PC-3 (cell line): ENCODE measurements around the gene GRK1. TPM values are rescaled to one million over a fixed set of nuclear protein-coding genes. Genes with fewer than 3 reads are reported as not detected.

ENCODE experiments used
- ATAC-seq: fragments of 200-7000 bp; cut with Tn5 transposase; 2 replicates; pipeline ENCODE4 v1.9.1; 2020; ENCODE audit warnings: mild to moderate bottlenecking, moderate library complexity
- BruUV-seq: library from RNA; stranded (reverse); fragments of 400-500 nt; replicated peaks from 2 replicates; lab custom pipeline; 2021; lab: Mats Ljungman, UMichigan
- CTCF ChIA-PET: fragments of 300-600 bp; sonication (Branson Sonifier 250); formaldehyde crosslinking; loops from one replicate; lab custom pipeline; 2022; ENCODE audit warnings: antibody characterized with exemption; lab: Charles Lee
- POLR2A ChIA-PET: fragments of 300-600 bp; sonication (Branson Sonifier 250); formaldehyde crosslinking; loops from one replicate; lab custom pipeline; 2022; ENCODE audit warnings: antibody characterized with exemption; ENCODE audit not compliant: unreplicated experiment; lab: Charles Lee
- DNase-seq: peaks from one replicate; pipeline ENCODE4 v3.0.0-alpha.2; 2015
- H2AFZ ChIP-seq: fragments of 300-600 bp; sonication (generic); 2 replicates; pipeline ENCODE4 v1.6.0; 2016; ENCODE audit warnings: antibody characterized with exemption, low read length
- H3F3A ChIP-seq: fragments of 300-600 bp; sonication (generic); one replicate; pipeline ENCODE4 v1.6.0; 2017; ENCODE audit warnings: antibody characterized with exemption, low read length, control low read depth, mild to moderate bottlenecking; ENCODE audit not compliant: unreplicated experiment
- H3K27ac ChIP-seq: fragments of 300-600 bp; sonication (generic); 2 replicates; pipeline ENCODE4 v1.5.1; 2016; ENCODE audit warnings: mild to moderate bottlenecking, low read length
- H3K27me3 ChIP-seq: fragments of 300-600 bp; sonication (generic); 2 replicates; pipeline ENCODE4 v1.6.1; 2016; ENCODE audit warnings: low read length, mixed read lengths
- H3K36me3 ChIP-seq: fragments of 300-600 bp; sonication (generic); 2 replicates; pipeline ENCODE4 v1.6.1; 2016; ENCODE audit warnings: low read depth, mixed run types, low read length, mixed read lengths
- H3K4me1 ChIP-seq: fragments of 300-600 bp; sonication (generic); 2 replicates; pipeline ENCODE4 v1.5.1; 2016; ENCODE audit warnings: low read length; ENCODE audit not compliant: insufficient read depth
- H3K4me2 ChIP-seq: fragments of 300-600 bp; sonication (generic); 2 replicates; pipeline ENCODE4 v1.6.0; 2016; ENCODE audit warnings: low read length
- H3K4me3 ChIP-seq: fragments of 300-600 bp; sonication (generic); 2 replicates; pipeline ENCODE4 v1.5.1; 2016; ENCODE audit warnings: mild to moderate bottlenecking, low read length, mixed read lengths
- H3K79me2 ChIP-seq: fragments of 300-600 bp; sonication (generic); 2 replicates; pipeline ENCODE4 v1.6.1; 2017; ENCODE audit warnings: low read length, mixed read lengths
- H3K9ac ChIP-seq: fragments of 300-600 bp; sonication (generic); 2 replicates; pipeline ENCODE4 v1.6.0; 2016; ENCODE audit warnings: mild to moderate bottlenecking, low read length
- H3K9me2 ChIP-seq: fragments of 300-600 bp; sonication (generic); replicated peaks from 2 replicates; pipeline ENCODE4 v1.6.1; 2016; ENCODE audit warnings: mixed run types, low read length, mixed read lengths
- H3K9me3 ChIP-seq: fragments of 300-600 bp; sonication (generic); 2 replicates; pipeline ENCODE4 v1.6.1; 2016; ENCODE audit warnings: low read length, mixed read lengths
- H4K20me1 ChIP-seq: fragments of 300-600 bp; sonication (generic); 2 replicates; pipeline ENCODE4 v1.6.1; 2016; ENCODE audit warnings: low read length, mixed read lengths
- CTCF ChIP-seq: fragments of 300-600 bp; sonication (generic); conservative IDR thresholded peaks from 2 replicates; pipeline ENCODE4 v1.5.1; 2017; ENCODE audit warnings: antibody characterized with exemption, low read depth, mild to moderate bottlenecking, low read length
- EZH2 ChIP-seq: fragments of 300-600 bp; sonication (generic); IDR thresholded peaks from one replicate; pipeline ENCODE4 v1.6.1; 2017; ENCODE audit warnings: antibody characterized with exemption, mild to moderate bottlenecking, low read length; ENCODE audit not compliant: unreplicated experiment
- EZH2phosphoT487 ChIP-seq: fragments of 300-600 bp; sonication (generic); IDR thresholded peaks from 2 replicates; pipeline ENCODE4 v1.6.1; 2018; ENCODE audit warnings: mild to moderate bottlenecking, antibody characterized with exemption, low read length, borderline replicate concordance
- intact Hi-C: fragments of 100-400 bp; cut with micrococcal nuclease; formaldehyde crosslinking; loops from 2 replicates; pipeline ENCODE4 v1.9.0; 2023
- total RNA-seq: library from RNA; depleted of rRNA; stranded (reverse); fragments of >200 nt; gene quantifications from 2 replicates; pipeline ENCODE4 v1.2.3, GENCODE V29; 2014

GRK1 gene
- total RNA-seq, 1 experiment from 2014 or later: not detected

- Histone ChIP-seq H3K36me3 (no peaks in the 10 kb centered on the region), H3K9me2 (no peaks in the 10 kb centered on the region), H3K79me2 (no peaks in the 10 kb centered on the region), H3F3A (no peaks in the 10 kb centered on the region), H3K4me1 (peaks cover 17% of the 10 kb centered on the region), H4K20me1 (no peaks in the 10 kb centered on the region), H3K9ac (no peak overlapping the region), H3K4me2 (no peak overlapping the region), H3K27me3 (no peaks in the 10 kb centered on the region), H2AFZ (no peak overlapping the region), H3K27ac (no peak overlapping the region), H3K4me3 (no peak overlapping the region), H3K9me3 (no peaks in the 10 kb centered on the region)
- ChIA-PET CTCF (no interaction called here), POLR2A (no interaction called here)
- TF ChIP-seq EZH2: no peak
- no peak for TF ChIP-seq CTCF
- TF ChIP-seq EZH2phosphoT487: no peak
- intact Hi-C loops: no loop called here
- ATAC-seq (no peak), DNase-seq (no peak)
- no TSS peak for BruUV-seq
Measured at GRCh38 chr13:113743366-113744195, 76.6 kb downstream of the GRK1 start.

- POLR2A ChIA-PET: no interaction called here
- no peaks in the 10 kb centered on the region for H3K27me3 ChIP-seq
- no peak for TF ChIP-seq CTCF
- TF ChIP-seq EZH2: no peak
- TF ChIP-seq EZH2phosphoT487: no peak
- no peaks in the 10 kb centered on the region for H4K20me1 ChIP-seq
- no peak for DNase-seq
- H3K4me2 ChIP-seq: no peak overlapping the region
- no peak overlapping the region for H3K9ac ChIP-seq
- no peaks in the 10 kb centered on the region for H3K9me3 ChIP-seq
- no peaks in the 10 kb centered on the region for H3K79me2 ChIP-seq
- H3K9me2 ChIP-seq: no peaks in the 10 kb centered on the region
- H3F3A ChIP-seq: no peaks in the 10 kb centered on the region
- H2AFZ ChIP-seq: no peak overlapping the region
- H3K36me3 ChIP-seq: no peaks in the 10 kb centered on the region
- peaks cover 17% of the 10 kb centered on the region for H3K4me1 ChIP-seq
- no TSS peak for BruUV-seq
- intact Hi-C loops: no loop called here
- H3K4me3 ChIP-seq: no peak overlapping the region
- no peak overlapping the region for H3K27ac ChIP-seq
- CTCF ChIA-PET: no interaction called here
- ATAC-seq: no peak
Measured at GRCh38 chr13:113744197-113745000, 77.4 kb downstream of the GRK1 start.
